Hematopoietic multipotent progenitor cell treated with erythropoietin and hydrocortisone succinate and interleukin-3 and kit ligand, for 4 days (in vitro differentiated cells): ENCODE measurements around the gene RAB12.

ENCODE experiments used
- DNase-seq: peaks from one replicate; pipeline ENCODE4 v3.0.0-alpha.2; 2015

Gene RAB12

GRCh38 chr18:8654503-8655451, 45.5 kb downstream of the RAB12 start:
- DNase-seq, result peak; percentile 58

- DNase-seq, result no peak
These were observed 47.0 kb downstream of the RAB12 start for GRCh38 chr18:8656232-8656631.

GRCh38 chr18:8657050-8657820, 48.0 kb downstream of the RAB12 start:
- no peak for DNase-seq

- DNase-seq, result no peak
These were observed 48.7 kb downstream of the RAB12 start for GRCh38 chr18:8657873-8658470.

GRCh38 chr18:8658858-8659485, 49.7 kb downstream of the RAB12 start:
- DNase-seq, result no peak

- no peak for DNase-seq
These were observed 50.5 kb downstream of the RAB12 start for GRCh38 chr18:8659609-8660242.

GRCh38 chr18:8660316-8660715, 51.1 kb downstream of the RAB12 start:
- no peak for DNase-seq

GRCh38 chr18:8661754-8662559, 52.7 kb downstream of the RAB12 start:
- DNase-seq, result peak; percentile 9

GRCh38 chr18:8662560-8663255, 53.5 kb downstream of the RAB12 start:
- no peak for DNase-seq

- no peak for DNase-seq
These were observed 58.6 kb downstream of the RAB12 start for GRCh38 chr18:8667846-8668245.

- no peak for DNase-seq
These were observed 59.1 kb downstream of the RAB12 start for GRCh38 chr18:8668381-8668780.

GRCh38 chr18:8669571-8669970, 60.3 kb downstream of the RAB12 start:
- no peak for DNase-seq

- no peak for DNase-seq
These were observed 64.3 kb downstream of the RAB12 start for GRCh38 chr18:8673256-8674209.

GRCh38 chr18:8675057-8675456, 65.8 kb downstream of the RAB12 start:
- no peak for DNase-seq

GRCh38 chr18:8681196-8681595, 72.0 kb downstream of the RAB12 start:
- no peak for DNase-seq

- DNase-seq, result no peak
These were observed 75.3 kb downstream of the RAB12 start for GRCh38 chr18:8684577-8684976.

GRCh38 chr18:8685141-8685913, 76.1 kb downstream of the RAB12 start:
- DNase-seq, result no peak

GRCh38 chr18:8685914-8686216, 76.6 kb downstream of the RAB12 start:
- DNase-seq, result no peak

- DNase-seq, result no peak
These were observed 77.4 kb downstream of the RAB12 start for GRCh38 chr18:8686611-8687010.
